ENCODE data around the gene G3BP2. TPM values are rescaled to one million over a fixed set of nuclear protein-coding genes. Genes with fewer than 3 reads are reported as not detected.

G3BP2 gene
- total and polyA plus RNA-seq, 11 donors = 13.0 to 126 (median 82.0) TPM

DNA sequence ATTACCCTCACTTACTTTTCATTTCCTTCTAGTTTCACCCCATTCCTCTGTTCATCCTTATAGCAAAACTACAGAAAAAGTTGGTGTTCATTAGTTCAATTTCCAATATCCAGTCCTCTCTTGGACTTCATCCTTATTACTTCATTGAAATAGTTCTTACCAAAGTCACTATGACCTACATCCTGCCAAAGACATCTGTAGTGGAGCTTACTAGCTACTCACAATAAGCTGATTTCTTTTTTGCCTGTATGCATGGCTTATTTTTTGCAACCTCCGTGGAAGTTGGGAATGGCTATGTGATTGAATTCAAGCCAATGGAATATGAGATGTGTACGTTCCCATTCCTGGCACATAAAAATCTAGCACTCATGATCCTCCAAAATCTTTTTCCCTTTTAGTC, 38.3 kb downstream of the G3BP2 start:
- no peaks in the 10 kb centered on the region for H3K27me3 ChIP-seq
- ATAC-seq (no peak), DNase-seq (no peak)
- intact Hi-C loops (cut with DNase I) = no loop called here
- WGBS, 4 donors = 78 to 80% (median 78%) methylated on average over 2 of the region's 2 CpGs
- no peak overlapping the region for H3K27ac ChIP-seq
- no peaks in the 10 kb centered on the region for H3K36me3 ChIP-seq
- no peak overlapping the region for H3K4me3 ChIP-seq
- no peaks in the 10 kb centered on the region for H3K9me3 ChIP-seq
- TF ChIP-seq, protein P1, sequence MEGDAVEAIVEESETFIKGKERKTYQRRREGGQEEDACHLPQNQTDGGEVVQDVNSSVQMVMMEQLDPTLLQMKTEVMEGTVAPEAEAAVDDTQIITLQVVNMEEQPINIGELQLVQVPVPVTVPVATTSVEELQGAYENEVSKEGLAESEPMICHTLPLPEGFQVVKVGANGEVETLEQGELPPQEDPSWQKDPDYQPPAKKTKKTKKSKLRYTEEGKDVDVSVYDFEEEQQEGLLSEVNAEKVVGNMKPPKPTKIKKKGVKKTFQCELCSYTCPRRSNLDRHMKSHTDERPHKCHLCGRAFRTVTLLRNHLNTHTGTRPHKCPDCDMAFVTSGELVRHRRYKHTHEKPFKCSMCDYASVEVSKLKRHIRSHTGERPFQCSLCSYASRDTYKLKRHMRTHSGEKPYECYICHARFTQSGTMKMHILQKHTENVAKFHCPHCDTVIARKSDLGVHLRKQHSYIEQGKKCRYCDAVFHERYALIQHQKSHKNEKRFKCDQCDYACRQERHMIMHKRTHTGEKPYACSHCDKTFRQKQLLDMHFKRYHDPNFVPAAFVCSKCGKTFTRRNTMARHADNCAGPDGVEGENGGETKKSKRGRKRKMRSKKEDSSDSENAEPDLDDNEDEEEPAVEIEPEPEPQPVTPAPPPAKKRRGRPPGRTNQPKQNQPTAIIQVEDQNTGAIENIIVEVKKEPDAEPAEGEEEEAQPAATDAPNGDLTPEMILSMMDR (IDR thresholded peaks at IDR 0.05) = no peak
- no peak for TF ChIP-seq POLR2A (IDR thresholded peaks at IDR 0.05)
- H3K4me1 ChIP-seq = peaks cover 0 to 10% (median 1%) of the 10 kb centered on the region in 12 donors

GRCh38 chr4:75634281-75634680, 38.9 kb downstream of the G3BP2 start:
- Histone ChIP-seq H3K27ac (no peak overlapping the region), H3K36me3 (no peaks in the 10 kb centered on the region), H3K27me3 (peaks cover 0 to 1% (median 0%) of the 10 kb centered on the region in 9 donors), H3K9me3 (no peaks in the 10 kb centered on the region), H3K4me3 (no peak overlapping the region), H3K4me1 (peaks cover 0 to 11% (median 1%) of the 10 kb centered on the region in 12 donors)
- TF ChIP-seq, protein P1 (IDR thresholded peaks at IDR 0.05) = no peak
- TF ChIP-seq POLR2A (IDR thresholded peaks at IDR 0.05) = no peak
- intact Hi-C loops (cut with DNase I) = no loop called here
- WGBS, 4 donors = 81 to 89% (median 88%) methylated on average over 3 of the region's 3 CpGs
- ATAC-seq (no peak), DNase-seq (no peak)

GRCh38 chr4:75633846-75634245, 39.4 kb downstream of the G3BP2 start:
- Histone ChIP-seq H3K9me3 (no peaks in the 10 kb centered on the region), H3K27me3 (peaks cover 0 to 3% (median 0%) of the 10 kb centered on the region in 9 donors), H3K4me3 (no peak overlapping the region), H3K27ac (no peak overlapping the region), H3K4me1 (peaks cover 0 to 11% (median 1%) of the 10 kb centered on the region in 12 donors), H3K36me3 (no peaks in the 10 kb centered on the region)
- intact Hi-C loops (cut with DNase I) = no loop called here
- DNase-seq (no peak), ATAC-seq (no peak)
- TF ChIP-seq, protein P1 (IDR thresholded peaks at IDR 0.05) = no peak
- TF ChIP-seq POLR2A (IDR thresholded peaks at IDR 0.05) = no peak
- 74 to 86% (median 76%) methylated on average over 2 of the region's 2 CpGs for WGBS, 4 donors

- intact Hi-C loops (cut with DNase I) = no loop called here
- peak in 2 of 4 donors; percentile 18 to 32 for ATAC-seq
Measured at GRCh38 chr4:75630937-75631329, 42.3 kb downstream of the G3BP2 start.

More at GRCh38 chr4:75630937-75631329, 42.3 kb downstream of the G3BP2 start:
- no peak for TF ChIP-seq POLR2A (IDR thresholded peaks at IDR 0.05)
- TF ChIP-seq, protein P1 (IDR thresholded peaks at IDR 0.05) = no peak
- Histone ChIP-seq H3K36me3 (no peaks in the 10 kb centered on the region), H3K27ac (peak overlapping the region in 1 of 12 donors; percentile 21), H3K4me3 (peak overlapping the region; percentile 37 to 67 (median 58)), H3K4me1 (peaks cover 0 to 11% (median 1%) of the 10 kb centered on the region in 12 donors), H3K27me3 (peaks cover 0 to 3% (median 0%) of the 10 kb centered on the region in 9 donors), H3K9me3 (no peaks in the 10 kb centered on the region)
- 48 to 62% (median 53%) methylated on average over 9 of the region's 9 CpGs for WGBS, 4 donors
- DNase-seq = no peak

Data from heart left ventricle (tissue), 16 donors.